Measurements from ENCODE around the gene MRPL9. TPM values are rescaled to one million over a fixed set of nuclear protein-coding genes. Genes with fewer than 3 reads are reported as not detected.
"Not testable (repeated sequence)": the region's sequence is repeated elsewhere in the genome, so short reads cannot be mapped to it uniquely, and the experiment has no call there.

Gene MRPL9
- total RNA-seq, 2 experiments from 2014 or later: 135 to 154 TPM

- CTCF ChIA-PET; H3K4me3 Mint-ChIP-seq; intact Hi-C loops (cut with micrococcal nuclease); H3K4me1 Mint-ChIP-seq (ENCODE audit: low read depth); H3K27me3 Mint-ChIP-seq; H3K27ac Mint-ChIP-seq; POLR2A ChIA-PET; DNase-seq; H3K9me3 Mint-ChIP-seq: not testable (repeated sequence)
- H3K36me3 Mint-ChIP-seq: peaks cover 17% of the 10 kb centered on the region
Measured at GRCh38 chr1:151780736-151781135, 17.4 kb upstream of the MRPL9 start.

GRCh38 chr1:151779852-151780251 is 16.6 kb upstream of the MRPL9 start:
- ChIA-PET POLR2A (no interaction called here), CTCF (no interaction called here)
- Mint-ChIP-seq H3K4me1 (ENCODE audit: low read depth) (no peaks in the 10 kb centered on the region), H3K9me3 (no peaks in the 10 kb centered on the region), H3K36me3 (peaks cover 21% of the 10 kb centered on the region), H3K27ac (no peak overlapping the region), H3K4me3 (no peak overlapping the region), H3K27me3 (no peaks in the 10 kb centered on the region)
- DNase-seq: no peak
- intact Hi-C loops (cut with micrococcal nuclease): no loop called here

- intact Hi-C loops (cut with micrococcal nuclease): no loop called here
- Mint-ChIP-seq H3K27ac (no peak overlapping the region), H3K36me3 (peaks cover 26% of the 10 kb centered on the region), H3K27me3 (no peaks in the 10 kb centered on the region), H3K4me1 (ENCODE audit: low read depth) (peaks cover 3% of the 10 kb centered on the region), H3K9me3 (no peaks in the 10 kb centered on the region), H3K4me3 (no peak overlapping the region)
- CTCF ChIA-PET: interaction anchor here (1.2 kb wide), 1 partner anchor 59 kb away, joined by 3 read pairs; no protein-coding TSS in a partner anchor
- DNase-seq: no peak
- POLR2A ChIA-PET: no interaction called here
Measured at GRCh38 chr1:151777317-151777716, 14.0 kb upstream of the MRPL9 start.

GRCh38 chr1:151776665-151777062 is 13.4 kb upstream of the MRPL9 start:
- Mint-ChIP-seq H3K36me3 (peaks cover 26% of the 10 kb centered on the region), H3K27ac (no peak overlapping the region), H3K4me1 (ENCODE audit: low read depth) (peaks cover 3% of the 10 kb centered on the region), H3K9me3 (no peaks in the 10 kb centered on the region), H3K4me3 (no peak overlapping the region), H3K27me3 (no peaks in the 10 kb centered on the region)
- no peak for DNase-seq
- ChIA-PET CTCF (interaction anchor here (1.2 kb wide), 1 partner anchor 60 kb away, joined by 3 read pairs; no protein-coding TSS in a partner anchor), POLR2A (no interaction called here)
- intact Hi-C loops (cut with micrococcal nuclease): no loop called here

GRCh38 chr1:151775894-151776664 is 12.8 kb upstream of the MRPL9 start:
- Mint-ChIP-seq H3K27ac (no peak overlapping the region), H3K9me3 (no peaks in the 10 kb centered on the region), H3K36me3 (peaks cover 23% of the 10 kb centered on the region), H3K27me3 (no peaks in the 10 kb centered on the region), H3K4me1 (ENCODE audit: low read depth) (peaks cover 3% of the 10 kb centered on the region), H3K4me3 (no peak overlapping the region)
- intact Hi-C loops (cut with micrococcal nuclease): no loop called here
- CTCF ChIA-PET: no interaction called here
- no peak for DNase-seq
- POLR2A ChIA-PET: no interaction called here

GRCh38 chr1:151774256-151774922 is 11.1 kb upstream of the MRPL9 start:
- no peak overlapping the region for H3K27ac Mint-ChIP-seq
- POLR2A ChIA-PET: interaction anchor here (1.4 kb wide), 1 partner anchor 11 kb away, joined by 5 read pairs; the partner anchor contains the start of gene MRPL9
- H3K27me3 Mint-ChIP-seq: no peaks in the 10 kb centered on the region
- CTCF ChIA-PET: interaction anchor here (0.7 to 0.8 kb wide), 2 partner anchors 40 to 579 kb away, joined by 3 read pairs; no protein-coding TSS in a partner anchor
- H3K36me3 Mint-ChIP-seq: peaks cover 23% of the 10 kb centered on the region
- H3K4me1 Mint-ChIP-seq (ENCODE audit: low read depth): peaks cover 3% of the 10 kb centered on the region
- no peak for DNase-seq
- H3K4me3 Mint-ChIP-seq: no peak overlapping the region
- intact Hi-C loops (cut with micrococcal nuclease): no loop called here
- H3K9me3 Mint-ChIP-seq: no peaks in the 10 kb centered on the region

- Mint-ChIP-seq H3K4me1 (ENCODE audit: low read depth) (peaks cover 3% of the 10 kb centered on the region), H3K27ac (peak overlapping the region; percentile 19), H3K36me3 (peaks cover 18% of the 10 kb centered on the region), H3K4me3 (no peak overlapping the region), H3K27me3 (no peaks in the 10 kb centered on the region), H3K9me3 (no peaks in the 10 kb centered on the region)
- intact Hi-C loops (cut with micrococcal nuclease): no loop called here
- no peak for DNase-seq
- POLR2A ChIA-PET: interaction anchor here (1.4 kb wide), 1 partner anchor 10 kb away, joined by 5 read pairs; the partner anchor contains the start of gene MRPL9
- CTCF ChIA-PET: interaction anchor here (0.7 to 0.8 kb wide), 2 partner anchors 39 to 578 kb away, joined by 3 read pairs; no protein-coding TSS in a partner anchor
Measured at GRCh38 chr1:151773702-151774101, 10.4 kb upstream of the MRPL9 start.

- CTCF ChIA-PET; H3K36me3 Mint-ChIP-seq; H3K27ac Mint-ChIP-seq; H3K4me3 Mint-ChIP-seq; H3K9me3 Mint-ChIP-seq; POLR2A ChIA-PET; H3K27me3 Mint-ChIP-seq; H3K4me1 Mint-ChIP-seq (ENCODE audit: low read depth); DNase-seq: not testable (repeated sequence)
- intact Hi-C loops (cut with micrococcal nuclease): loop anchor here (10.0 kb wide), 1 partner anchor 424 kb away; the partner anchor contains the start of gene RFX5
Measured at GRCh38 chr1:151769270-151769669, 6.0 kb upstream of the MRPL9 start.

- H3K36me3 Mint-ChIP-seq; H3K27me3 Mint-ChIP-seq; H3K4me3 Mint-ChIP-seq; DNase-seq; H3K4me1 Mint-ChIP-seq (ENCODE audit: low read depth); H3K9me3 Mint-ChIP-seq; POLR2A ChIA-PET; H3K27ac Mint-ChIP-seq: not testable (repeated sequence)
- CTCF ChIA-PET: interaction anchor here (0.8 to 2.1 kb wide), 2 partner anchors 34 to 64 kb away, joined by 3 to 5 read pairs; no protein-coding TSS in a partner anchor
- intact Hi-C loops (cut with micrococcal nuclease): loop anchor here (10.0 kb wide), 1 partner anchor 424 kb away; the partner anchor contains the start of gene RFX5
Measured at GRCh38 chr1:151768351-151769066, 5.2 kb upstream of the MRPL9 start.

GRCh38 chr1:151763990-151764389 is 694 bp upstream of the MRPL9 start:
- Mint-ChIP-seq H3K27me3 (no peaks in the 10 kb centered on the region), H3K9me3 (no peaks in the 10 kb centered on the region), H3K4me3 (peak overlapping the region; percentile 78), H3K36me3 (peaks cover 22% of the 10 kb centered on the region), H3K4me1 (ENCODE audit: low read depth) (peaks cover 16% of the 10 kb centered on the region), H3K27ac (peak overlapping the region; percentile 86)
- ChIA-PET POLR2A (interaction anchor here (1.4 to 2.5 kb wide), 5 partner anchors 10 to 72 kb away, joined by 5 to 21 read pairs (median 6); partner anchors contain the start of gene TDRKH), CTCF (interaction anchor here (1.1 to 2.0 kb wide), 6 partner anchors 24 to 238 kb away, joined by 4 to 21 read pairs (median 5); partner anchors contain the start of gene C2CD4D)
- DNase-seq: no peak
- intact Hi-C loops (cut with micrococcal nuclease): loop anchor here (1.0 to 10.0 kb wide), 2 partner anchors 26 to 419 kb away; partner anchors contain the start of genes RFX5 and TDRKH

GRCh38 chr1:151760597-151761385 is 2.5 kb downstream of the MRPL9 start:
- ChIA-PET CTCF (interaction anchor here (1.1 to 1.5 kb wide), 2 partner anchors 30 to 167 kb away, joined by 3 read pairs; no protein-coding TSS in a partner anchor), POLR2A (no interaction called here)
- H3K27ac Mint-ChIP-seq: peak overlapping the region; percentile 1
- peaks cover 27% of the 10 kb centered on the region for H3K4me1 Mint-ChIP-seq (ENCODE audit: low read depth)
- intact Hi-C loops (cut with micrococcal nuclease): loop anchor here (10.0 kb wide), 1 partner anchor 416 kb away; the partner anchor contains the start of gene RFX5
- no peak for DNase-seq
- no peaks in the 10 kb centered on the region for H3K27me3 Mint-ChIP-seq
- H3K36me3 Mint-ChIP-seq: peaks cover 26% of the 10 kb centered on the region
- no peak overlapping the region for H3K4me3 Mint-ChIP-seq
- no peaks in the 10 kb centered on the region for H3K9me3 Mint-ChIP-seq
